Effector CD8-positive, alpha-beta T cell (primary cell): ENCODE measurements around the gene MAFB.

Source experiments
- DNase-seq: peaks from one replicate; lab custom pipeline; 2025; lab: John Stamatoyannopoulos, UW

Gene MAFB

GRCh38 chr20:40682104-40682981 lies 6.7 kb downstream of the MAFB start:
- no peak for DNase-seq

GRCh38 chr20:40681684-40682083 lies 7.4 kb downstream of the MAFB start:
- DNase-seq: no peak

- DNase-seq: no peak
These were observed 7.9 kb downstream of the MAFB start for GRCh38 chr20:40681165-40681564.

GRCh38 chr20:40680161-40680959 lies 8.7 kb downstream of the MAFB start:
- no peak for DNase-seq

GRCh38 chr20:40679184-40679583 lies 9.9 kb downstream of the MAFB start:
- no peak for DNase-seq

- DNase-seq: no peak
These were observed 10.7 kb downstream of the MAFB start for GRCh38 chr20:40678286-40678875.

GRCh38 chr20:40677343-40677924 lies 11.6 kb downstream of the MAFB start:
- no peak for DNase-seq

GRCh38 chr20:40676491-40677269 lies 12.4 kb downstream of the MAFB start:
- no peak for DNase-seq

GRCh38 chr20:40675599-40676221 lies 13.3 kb downstream of the MAFB start:
- DNase-seq: no peak

GRCh38 chr20:40673442-40673841 lies 15.6 kb downstream of the MAFB start:
- no peak for DNase-seq

- DNase-seq: no peak
These were observed 16.9 kb downstream of the MAFB start for GRCh38 chr20:40672095-40672494.

- no peak for DNase-seq
These were observed 18.8 kb downstream of the MAFB start for GRCh38 chr20:40670253-40670652.

GRCh38 chr20:40669692-40670091 lies 19.3 kb downstream of the MAFB start:
- no peak for DNase-seq

- DNase-seq: no peak
These were observed 20.4 kb downstream of the MAFB start for GRCh38 chr20:40668449-40669228.

- no peak for DNase-seq
These were observed 21.5 kb downstream of the MAFB start for GRCh38 chr20:40667503-40667902.

- no peak for DNase-seq
These were observed 22.7 kb downstream of the MAFB start for GRCh38 chr20:40666336-40666735.

GRCh38 chr20:40664891-40665290 lies 24.1 kb downstream of the MAFB start:
- no peak for DNase-seq

- no peak for DNase-seq
These were observed 24.8 kb downstream of the MAFB start for GRCh38 chr20:40663991-40664880.

- DNase-seq: no peak
These were observed 25.7 kb downstream of the MAFB start for GRCh38 chr20:40663304-40663790.
